H1 (cell line): ENCODE measurements around the gene MCC. TPM values are rescaled to one million over a fixed set of nuclear protein-coding genes. Genes with fewer than 3 reads are reported as not detected.

Source experiments
- CTCF ChIA-PET: fragments of 300-600 bp; sonication (Branson Sonifier 250); formaldehyde crosslinking; loops from one replicate; lab custom pipeline; 2021; ENCODE audit not compliant: partially characterized antibody; lab: Charles Lee
- POLR2A ChIA-PET: fragments of 300-600 bp; sonication (Branson Sonifier 250); formaldehyde crosslinking; loops from one replicate; lab custom pipeline; 2021; ENCODE audit warnings: inconsistent platforms; ENCODE audit not compliant: partially characterized antibody; lab: Charles Lee
- DNase-seq, 2 experiments: peaks; one replicate each; pipeline versions ENCODE4 v3.0.0 to v3.0.0-alpha.2; 2010 to 2022; ENCODE audit warnings: low spot score in 2 of 2, low read depth in 1 of 2, mixed read lengths in 1 of 2
- FAIRE-seq: peaks from 2 replicates; lab custom pipeline; 2011; peaks lifted over from hg19 to GRCh38; lab: Jason Lieb, UNC
- H2AFZ ChIP-seq: 2 replicates; pipeline ENCODE4 v1.8.1; 2012; ENCODE audit warnings: low read length, inconsistent platforms
- H2AK5ac ChIP-seq: 2 replicates; pipeline ENCODE4 v1.6.1; 2013; ENCODE audit warnings: low read depth, low read length
- H2BK120ac ChIP-seq: replicated peaks from 2 replicates; pipeline ENCODE3; 2013; ENCODE audit warnings: low read depth, low read length, inconsistent platforms
- H2BK12ac ChIP-seq: 2 replicates; pipeline ENCODE4 v1.6.1; 2013; ENCODE audit warnings: low read depth, low read length
- H2BK15ac ChIP-seq: 2 replicates; pipeline ENCODE4 v1.6.1; 2013; ENCODE audit warnings: low read length
- H2BK20ac ChIP-seq: 2 replicates; pipeline ENCODE4 v1.6.1; 2013; ENCODE audit warnings: low read length
- H2BK5ac ChIP-seq: 2 replicates; pipeline ENCODE4 v1.6.1; 2013; ENCODE audit warnings: low read depth, low read length
- H3K14ac ChIP-seq: 2 replicates; pipeline ENCODE4 v1.6.1; 2013; ENCODE audit warnings: inconsistent platforms; ENCODE audit not compliant: insufficient read length
- H3K18ac ChIP-seq: 2 replicates; pipeline ENCODE4 v1.6.1; 2013; ENCODE audit warnings: low read length; ENCODE audit errors: extremely low read depth
- H3K23ac ChIP-seq: 2 replicates; pipeline ENCODE4 v1.6.1; 2013; ENCODE audit warnings: inconsistent platforms; ENCODE audit not compliant: insufficient read length
- H3K23me2 ChIP-seq: 2 replicates; pipeline ENCODE4 v1.6.1; 2013; ENCODE audit warnings: low read depth, low read length
- H3K27ac ChIP-seq: 2 replicates; pipeline ENCODE4 v1.6.1; 2011; ENCODE audit warnings: low read depth, low read length, inconsistent platforms
- H3K27me3 ChIP-seq, 4 experiments: replicated peaks in 1 of 4; 1 replicate in 1 of 4; 2 replicates in 3 of 4; pipeline versions ENCODE4 v1.6.1 to v1.8.1; 2011 to 2013; ENCODE audit warnings: low read length in 3 of 4, mild to moderate bottlenecking in 3 of 4, inconsistent platforms in 2 of 4, mixed read lengths in 2 of 4, moderate library complexity in 1 of 4; ENCODE audit not compliant: control insufficient read depth in 3 of 4, insufficient read depth in 3 of 4; ENCODE audit errors: extremely low read depth in 1 of 4
- H3K36me3 ChIP-seq, 4 experiments: 2 replicates each; pipeline versions ENCODE4 v1.6.1 to v1.8.1; 2011 to 2013; ENCODE audit warnings: mild to moderate bottlenecking in 4 of 4, low read length in 3 of 4, moderate library complexity in 2 of 4, control low read depth in 1 of 4, inconsistent platforms in 1 of 4; ENCODE audit not compliant: insufficient read depth in 4 of 4, control insufficient read depth in 2 of 4
- H3K4ac ChIP-seq: replicated peaks from 2 replicates; pipeline ENCODE3; 2013; ENCODE audit warnings: low read length, low read depth, mixed read lengths, inconsistent platforms; ENCODE audit not compliant: insufficient read length
- H3K4me1 ChIP-seq, 4 experiments: replicated peaks in 1 of 4; 1 replicate in 1 of 4; 2 replicates in 3 of 4; pipeline versions ENCODE4 v1.6.1 to v1.8.1; 2011 to 2013; ENCODE audit warnings: low read length in 3 of 4, inconsistent platforms in 2 of 4, mixed read lengths in 1 of 4; ENCODE audit not compliant: insufficient read depth in 4 of 4, control insufficient read depth in 3 of 4
- H3K4me2 ChIP-seq, 2 experiments: 2 replicates each; pipeline versions ENCODE4 v1.6.1 to v1.8.1; 2011 to 2013; ENCODE audit warnings: low read depth in 2 of 2, low read length in 2 of 2, control low read depth in 1 of 2, inconsistent platforms in 1 of 2, mild to moderate bottlenecking in 1 of 2; ENCODE audit not compliant: insufficient read depth in 1 of 2
- H3K4me3 ChIP-seq, 4 experiments: fragments of 200-600, 300-600 bp in 1 of 4; sonication (generic), shearing (Covaris generic), sonication (Bioruptor Twin) in 1 of 4; 2 replicates each; pipeline versions ENCODE4 v1.5.1 to v1.8.1; 2011 to 2016; ENCODE audit warnings: low read length in 4 of 4, low read depth in 3 of 4, control low read depth in 2 of 4, inconsistent platforms in 2 of 4, mild to moderate bottlenecking in 2 of 4, mixed read lengths in 1 of 4, moderate library complexity in 1 of 4; ENCODE audit not compliant: insufficient read depth in 2 of 4; ENCODE audit errors: extremely low read depth in 1 of 4
- H3K56ac ChIP-seq: replicated peaks from 2 replicates; pipeline ENCODE3; 2013; ENCODE audit warnings: low read depth, mild to moderate bottlenecking, mixed read lengths, low read length, inconsistent platforms; ENCODE audit not compliant: insufficient read length
- H3K79me1 ChIP-seq: 2 replicates; pipeline ENCODE4 v1.6.1; 2013; ENCODE audit warnings: low read depth, low read length, control low read depth
- H3K79me2 ChIP-seq, 2 experiments: 2 replicates each; pipeline versions ENCODE4 v1.6.1 to v1.8.1; 2012 to 2013; ENCODE audit warnings: low read length in 2 of 2, mild to moderate bottlenecking in 2 of 2, inconsistent platforms in 1 of 2; ENCODE audit not compliant: insufficient read depth in 2 of 2, control insufficient read depth in 1 of 2
- H3K9ac ChIP-seq, 4 experiments: replicated peaks in 1 of 4; 1 replicate in 1 of 4; 2 replicates in 3 of 4; pipeline versions ENCODE4 v1.6.1 to v1.8.1; 2011 to 2013; ENCODE audit warnings: low read depth in 3 of 4, low read length in 3 of 4, control low read depth in 2 of 4, mild to moderate bottlenecking in 2 of 4, moderate library complexity in 2 of 4, inconsistent platforms in 1 of 4; ENCODE audit errors: extremely low read depth in 1 of 4
- H3K9me3 ChIP-seq, 2 experiments: 2 replicates each; pipeline versions ENCODE4 v1.6.1 to v1.8.1; 2012 to 2013; ENCODE audit warnings: mild to moderate bottlenecking in 2 of 2, moderate library complexity in 2 of 2, control low read depth in 1 of 2, inconsistent platforms in 1 of 2, low read depth in 1 of 2, low read length in 1 of 2, mixed read lengths in 1 of 2; ENCODE audit not compliant: insufficient read depth in 2 of 2
- H4K20me1 ChIP-seq, 2 experiments: replicated peaks in 1 of 2; 2 replicates each; pipeline versions ENCODE3 to v1.8.1; 2011 to 2013; ENCODE audit warnings: inconsistent platforms in 2 of 2, low read length in 2 of 2, mild to moderate bottlenecking in 1 of 2; ENCODE audit not compliant: insufficient read depth in 2 of 2, control insufficient read depth in 1 of 2
- H4K5ac ChIP-seq: 2 replicates; pipeline ENCODE4 v1.6.1; 2013; ENCODE audit warnings: low read length, low read depth, mixed read lengths, inconsistent platforms; ENCODE audit not compliant: insufficient read length
- H4K8ac ChIP-seq: 2 replicates; pipeline ENCODE4 v1.8.0; 2013; ENCODE audit warnings: mild to moderate bottlenecking, moderate library complexity, low read length, inconsistent platforms; ENCODE audit not compliant: insufficient read depth; ENCODE audit errors: extremely low read depth
- H4K91ac ChIP-seq: replicated peaks from 2 replicates; pipeline ENCODE3; 2013; ENCODE audit warnings: low read length, mixed read lengths, inconsistent platforms; ENCODE audit not compliant: insufficient read length
- ASH2L ChIP-seq: fragments of 200-600, 300-600 bp; sonication (generic); IDR thresholded peaks from one replicate; pipeline ENCODE4 v1.7.1; 2017; ENCODE audit warnings: low read length
- GABPA ChIP-seq: IDR thresholded peaks from 2 replicates; pipeline ENCODE4 v1.6.1; 2011; ENCODE audit warnings: mild to moderate bottlenecking, low read length, moderate library complexity, borderline replicate concordance; ENCODE audit not compliant: insufficient read depth
- HDAC6 ChIP-seq: IDR thresholded peaks from one replicate; pipeline ENCODE4 v1.7.1; 2012; ENCODE audit warnings: low read depth, mild to moderate bottlenecking, inconsistent platforms, low read length, moderate library complexity
- KDM1A ChIP-seq: fragments of 200-600, 300-600 bp; sonication (generic); IDR thresholded peaks from 2 replicates; pipeline ENCODE4 v1.7.1; 2016; ENCODE audit warnings: mild to moderate bottlenecking, low read length, borderline replicate concordance
- KDM4A ChIP-seq: IDR thresholded peaks from one replicate; pipeline ENCODE4 v1.7.1; 2012; ENCODE audit warnings: low read depth, mild to moderate bottlenecking, moderate library complexity, low read length, inconsistent platforms; ENCODE audit not compliant: severe bottlenecking
- MAFK ChIP-seq: IDR thresholded peaks from 2 replicates; pipeline ENCODE4 v1.6.1; 2012; ENCODE audit warnings: low read depth, mild to moderate bottlenecking, improper control_type of control experiment, low read length
- NANOG ChIP-seq: IDR thresholded peaks from 2 replicates; pipeline ENCODE4 v1.6.1; 2011; ENCODE audit warnings: low read length, low read depth, mild to moderate bottlenecking, inconsistent platforms; ENCODE audit not compliant: insufficient read depth, poor library complexity, severe bottlenecking
- PHF8 ChIP-seq: fragments of 200-600 bp; sonication (generic); conservative IDR thresholded peaks from 2 replicates; pipeline ENCODE4 v1.7.1; 2012; ENCODE audit warnings: low read depth, mild to moderate bottlenecking, inconsistent platforms, low read length, moderate library complexity
- POLR2AphosphoS5 ChIP-seq: IDR thresholded peaks from 2 replicates; pipeline ENCODE4 v1.6.1; 2011; ENCODE audit warnings: low read depth, low read length
- RFX5 ChIP-seq: IDR thresholded peaks from 2 replicates; pipeline ENCODE4 v1.6.1; 2011; ENCODE audit warnings: low read depth, low read length, improper control_type of control experiment, borderline replicate concordance
- YY1 ChIP-seq: IDR thresholded peaks from 2 replicates; pipeline ENCODE4 v1.6.1; 2011; ENCODE audit warnings: low read depth, mild to moderate bottlenecking, low read length
- polyA plus RNA-seq, 7 experiments: library from polyadenylated mRNA; depleted of rRNA in 3 of 7; stranded (reverse) in 5 of 7; unstranded in 2 of 7; fragments of >200 nt in 5 of 7; fragments of 200-250 nt in 2 of 7; gene quantifications; 1 replicate in 5 of 7; 2 replicates in 1 of 7; 4 replicates in 1 of 7; pipeline versions ENCODE4 v1.2.1 to v1.2.3, GENCODE V29; 2011 to 2013; ENCODE audit warnings: missing spikeins in 2 of 7, mixed read lengths in 2 of 7
- total RNA-seq: library from RNA; stranded (reverse); fragmentation: NEBNext Ultra II Directional; extraction: Animal tissue kit (Norgen Biotek cat#: 25700); gene quantifications from 2 replicates; pipeline ENCODE4 v1.2.1, GENCODE V29; 2021
- TF ChIP-seq, protein P1 (sequence below): IDR thresholded peaks from 2 replicates; pipeline ENCODE4 v1.6.1; 2012; ENCODE audit warnings: inconsistent platforms

MCC gene
- total and polyA plus RNA-seq, 2 of the 8 experiments (the other 6 are each of a cell fraction or from before 2014, with no cell fraction given): 2.6 to 18.3 TPM

DNA sequence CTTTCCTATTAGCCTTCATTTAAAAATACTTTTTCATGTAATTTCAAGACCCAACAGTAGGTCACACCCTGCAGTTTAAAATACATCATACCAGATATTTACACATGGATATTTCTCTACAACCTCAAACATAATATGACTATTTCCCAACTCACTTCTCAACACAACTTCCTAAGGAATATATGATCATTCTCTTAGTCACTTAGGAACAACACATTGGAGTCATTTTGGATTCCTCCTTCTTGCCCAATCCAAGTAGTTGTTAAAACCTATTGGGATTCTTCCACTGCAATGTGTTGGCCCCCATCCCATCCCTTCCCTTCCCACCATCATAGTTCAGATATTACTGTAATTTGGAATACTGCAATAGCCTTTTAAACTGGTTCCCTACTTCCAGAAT, 366.2 kb downstream of the MCC start:
- H3K79me2 ChIP-seq: no peaks in the 10 kb centered on the region
- H2BK12ac ChIP-seq: no peak overlapping the region
- no peak overlapping the region for H3K4ac ChIP-seq
- H2BK15ac ChIP-seq: no peak overlapping the region
- H2BK5ac ChIP-seq: no peak overlapping the region
- H3K4me2 ChIP-seq: no peak overlapping the region
- H2AFZ ChIP-seq: no peak overlapping the region
- H4K5ac ChIP-seq: no peak overlapping the region
- no peak overlapping the region for H4K91ac ChIP-seq
- H3K4me3 ChIP-seq: no peak overlapping the region
- DNase-seq (no peak), FAIRE-seq (no peak)
- no peaks in the 10 kb centered on the region for H3K79me1 ChIP-seq
- no peak overlapping the region for H2AK5ac ChIP-seq
- H3K18ac ChIP-seq: no peak overlapping the region
- POLR2A ChIA-PET: no interaction called here
- no peak overlapping the region for H4K8ac ChIP-seq
- H3K27ac ChIP-seq: no peak overlapping the region
- CTCF ChIA-PET: interaction anchor here (0.6 to 3.5 kb wide), 6 partner anchors 14 to 182 kb away, joined by 3 to 21 read pairs (median 3); no protein-coding TSS in a partner anchor
- H4K20me1 ChIP-seq: peaks cover 1 to 2% of the 10 kb centered on the region in 2 experiments
- H3K14ac ChIP-seq: no peak overlapping the region
- H3K23me2 ChIP-seq: no peaks in the 10 kb centered on the region; the same call in 1 of the 2 replicates
- H3K56ac ChIP-seq: no peak overlapping the region
- H3K4me1 ChIP-seq: peaks cover 0 to 2% (median 0%) of the 10 kb centered on the region in 4 experiments; a peak in 1 of 7 replicates
- H3K9me3 ChIP-seq: no peaks in the 10 kb centered on the region
- H3K9ac ChIP-seq: no peak overlapping the region
- H2BK120ac ChIP-seq: no peak overlapping the region
- no peak overlapping the region for H3K23ac ChIP-seq
- no peaks in the 10 kb centered on the region for H3K36me3 ChIP-seq
- no peak overlapping the region for H2BK20ac ChIP-seq
- no peaks in the 10 kb centered on the region for H3K27me3 ChIP-seq
- no peak for TF ChIP-seq GABPA
- TF ChIP-seq PHF8: no peak
- no peak for TF ChIP-seq MAFK
- no peak for TF ChIP-seq POLR2AphosphoS5
- no peak for TF ChIP-seq KDM4A
- TF ChIP-seq HDAC6: no peak
- TF ChIP-seq YY1: no peak
- TF ChIP-seq, protein P1, sequence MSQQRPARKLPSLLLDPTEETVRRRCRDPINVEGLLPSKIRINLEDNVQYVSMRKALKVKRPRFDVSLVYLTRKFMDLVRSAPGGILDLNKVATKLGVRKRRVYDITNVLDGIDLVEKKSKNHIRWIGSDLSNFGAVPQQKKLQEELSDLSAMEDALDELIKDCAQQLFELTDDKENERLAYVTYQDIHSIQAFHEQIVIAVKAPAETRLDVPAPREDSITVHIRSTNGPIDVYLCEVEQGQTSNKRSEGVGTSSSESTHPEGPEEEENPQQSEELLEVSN: no peak
- no peak for TF ChIP-seq NANOG
- TF ChIP-seq ASH2L: no peak
- TF ChIP-seq KDM1A: no peak
- TF ChIP-seq RFX5: no peak
